H9 (cell line): ENCODE results near the gene C9orf152. TPM values are rescaled to one million over a fixed set of nuclear protein-coding genes. Genes with fewer than 3 reads are reported as not detected.

ENCODE experiments used
- DNase-seq: peaks from one replicate; pipeline ENCODE4 v3.0.0-alpha.2; 2017
- H2AFZ ChIP-seq: one replicate; pipeline ENCODE4 v1.6.1; 2013; ENCODE audit warnings: mild to moderate bottlenecking, low read length, control low read depth, moderate library complexity
- H2AK5ac ChIP-seq: 2 replicates; pipeline ENCODE4 v1.6.1; 2013; ENCODE audit warnings: low read length, control low read depth, mixed read lengths; ENCODE audit not compliant: insufficient read length
- H2BK120ac ChIP-seq: one replicate; pipeline ENCODE4 v1.6.1; 2013; ENCODE audit warnings: low read depth, mild to moderate bottlenecking, low read length, control low read depth, inconsistent platforms; ENCODE audit not compliant: poor library complexity, severe bottlenecking
- H2BK12ac ChIP-seq: 2 replicates; pipeline ENCODE4 v1.6.1; 2013; ENCODE audit warnings: low read length, control low read depth, mixed read lengths, low read depth; ENCODE audit not compliant: insufficient read length
- H2BK15ac ChIP-seq: 2 replicates; pipeline ENCODE4 v1.6.1; 2013; ENCODE audit warnings: low read depth, low read length, control low read depth
- H2BK20ac ChIP-seq: one replicate; pipeline ENCODE4 v1.6.1; 2013; ENCODE audit warnings: low read depth, mild to moderate bottlenecking, low read length, control low read depth, inconsistent platforms; ENCODE audit not compliant: poor library complexity, severe bottlenecking
- H2BK5ac ChIP-seq: 2 replicates; pipeline ENCODE4 v1.6.1; 2013; ENCODE audit warnings: low read length, control low read depth, mixed read lengths; ENCODE audit not compliant: insufficient read length
- H3K14ac ChIP-seq: 2 replicates; pipeline ENCODE4 v1.6.1; 2013; ENCODE audit warnings: low read length, control low read depth; ENCODE audit not compliant: insufficient read depth
- H3K18ac ChIP-seq: 2 replicates; pipeline ENCODE4 v1.6.1; 2013; ENCODE audit warnings: low read depth, mild to moderate bottlenecking, mixed read lengths, low read length, control low read depth; ENCODE audit not compliant: insufficient read length
- H3K23ac ChIP-seq: 2 replicates; pipeline ENCODE4 v1.6.1; 2013; ENCODE audit warnings: low read length, control low read depth, mixed read lengths, low read depth; ENCODE audit not compliant: insufficient read length
- H3K23me2 ChIP-seq: 2 replicates; pipeline ENCODE4 v1.6.1; 2013; ENCODE audit warnings: low read depth, mild to moderate bottlenecking, mixed read lengths, low read length, control low read depth; ENCODE audit not compliant: insufficient read length, poor library complexity, severe bottlenecking
- H3K27ac ChIP-seq: 2 replicates; pipeline ENCODE4 v1.5.1; 2013; ENCODE audit warnings: low read length, control low read depth, mixed read lengths, low read depth; ENCODE audit not compliant: insufficient read length
- H3K27me3 ChIP-seq: 2 replicates; pipeline ENCODE4 v1.6.1; 2013; ENCODE audit warnings: low read length, control low read depth, inconsistent platforms; ENCODE audit not compliant: insufficient read depth
- H3K4ac ChIP-seq: 2 replicates; pipeline ENCODE4 v1.6.1; 2013; ENCODE audit warnings: low read depth, mild to moderate bottlenecking, control low read depth, inconsistent platforms, low read length, moderate library complexity
- H3K4me1 ChIP-seq: 2 replicates; pipeline ENCODE4 v1.6.1; 2013; ENCODE audit warnings: low read length, control low read depth, inconsistent platforms; ENCODE audit not compliant: insufficient read depth
- H3K4me2 ChIP-seq: 2 replicates; pipeline ENCODE4 v1.6.1; 2013; ENCODE audit warnings: low read length, control low read depth, mixed read lengths; ENCODE audit not compliant: insufficient read length, insufficient read depth
- H3K56ac ChIP-seq: 2 replicates; pipeline ENCODE4 v1.6.1; 2013; ENCODE audit warnings: low read depth, mild to moderate bottlenecking, mixed read lengths, low read length, control low read depth; ENCODE audit not compliant: insufficient read length
- H3K79me1 ChIP-seq: 2 replicates; pipeline ENCODE4 v1.6.1; 2013; ENCODE audit warnings: low read depth, mild to moderate bottlenecking, moderate library complexity, low read length, control low read depth, inconsistent platforms; ENCODE audit not compliant: insufficient read depth, poor library complexity, severe bottlenecking
- H3K79me2 ChIP-seq: 2 replicates; pipeline ENCODE4 v1.6.1; 2013; ENCODE audit warnings: low read length, control low read depth, inconsistent platforms; ENCODE audit not compliant: insufficient read depth
- H3K9ac ChIP-seq: 2 replicates; pipeline ENCODE4 v1.6.1; 2013; ENCODE audit warnings: low read length, control low read depth, mixed read lengths; ENCODE audit not compliant: insufficient read length; ENCODE audit errors: extremely low read depth
- H3K9me3 ChIP-seq: one replicate; pipeline ENCODE4 v1.6.1; 2013; ENCODE audit warnings: low read depth, low read length, inconsistent platforms; ENCODE audit not compliant: control insufficient read depth
- H3T11ph ChIP-seq: one replicate; pipeline ENCODE4 v1.6.1; 2013; ENCODE audit warnings: mild to moderate bottlenecking, low read length, control low read depth, inconsistent platforms
- H4K20me1 ChIP-seq: one replicate; pipeline ENCODE4 v1.6.1; 2013; ENCODE audit not compliant: control insufficient read depth, insufficient read length, insufficient read depth
- H4K5ac ChIP-seq: 2 replicates; pipeline ENCODE4 v1.6.1; 2013; ENCODE audit warnings: low read depth, mild to moderate bottlenecking, mixed read lengths, low read length, control low read depth; ENCODE audit not compliant: insufficient read length
- H4K8ac ChIP-seq: replicated peaks from 2 replicates; pipeline ENCODE4 v1.6.1; 2013; ENCODE audit warnings: low read length, control low read depth, mixed read lengths, low read depth; ENCODE audit not compliant: insufficient read length
- H4K91ac ChIP-seq: 2 replicates; pipeline ENCODE4 v1.6.1; 2013; ENCODE audit warnings: low read depth, mild to moderate bottlenecking, moderate library complexity, mixed read lengths, low read length, control low read depth; ENCODE audit not compliant: insufficient read length
- H3K27ac Mint-ChIP-seq, 3 experiments: 2 replicates in 2 of 3; 3 replicates in 1 of 3; pipeline ENCODE4 v1.8.0; 2020 to 2021; ENCODE audit warnings: mixed read lengths in 3 of 3, mild to moderate bottlenecking in 1 of 3, moderate library complexity in 1 of 3
- H3K27me3 Mint-ChIP-seq: 2 replicates; pipeline ENCODE4 v1.8.0; 2021; ENCODE audit warnings: low read depth, mild to moderate bottlenecking, moderate library complexity, mixed read lengths
- H3K36me3 Mint-ChIP-seq, 3 experiments: 2 replicates in 2 of 3; 3 replicates in 1 of 3; pipeline ENCODE4 v1.8.0; 2020 to 2021; ENCODE audit warnings: low read depth in 3 of 3, mixed read lengths in 3 of 3; ENCODE audit not compliant: insufficient read depth in 1 of 3
- H3K4me1 Mint-ChIP-seq, 2 experiments: 2 replicates each; pipeline ENCODE4 v1.8.0; 2020; ENCODE audit warnings: mixed read lengths in 2 of 2
- H3K4me3 Mint-ChIP-seq, 2 experiments: 2 replicates in 1 of 2; 3 replicates in 1 of 2; pipeline ENCODE4 v1.8.0; 2020 to 2021; ENCODE audit warnings: mild to moderate bottlenecking in 2 of 2, mixed read lengths in 2 of 2, moderate library complexity in 1 of 2
- H3K9me3 Mint-ChIP-seq, 2 experiments: 2 replicates in 1 of 2; 3 replicates in 1 of 2; pipeline ENCODE4 v1.8.0; 2020; ENCODE audit warnings: mild to moderate bottlenecking in 2 of 2, mixed read lengths in 2 of 2, moderate library complexity in 1 of 2
- WGBS: extraction: QIAGEN DNeasy Blood & Tissue Kit; methylation state at CpG from one replicate; pipeline ENCODE4 v1.1.7; 2013; ENCODE audit warnings: missing lambda C conversion rate, low lambda C conversion rate, mixed read lengths; ENCODE audit not compliant: insufficient read length; ENCODE audit errors: extremely low coverage; 5-methylcytosine and 5-hydroxymethylcytosine counted together
- total RNA-seq: library from RNA; stranded (reverse); gene quantifications from 2 replicates; pipeline ENCODE4 v1.2.1, GENCODE V29; 2021
- TF ChIP-seq, protein P1 (sequence below): fragments of 200-600 bp; sonication (generic); conservative IDR thresholded peaks from 3 replicates; pipeline ENCODE4 v1.8.0; 2021; ENCODE audit warnings: antibody characterized with exemption, mild to moderate bottlenecking

The C9orf152 gene
- total RNA-seq, 1 experiment from 2014 or later, result not detected

DNA sequence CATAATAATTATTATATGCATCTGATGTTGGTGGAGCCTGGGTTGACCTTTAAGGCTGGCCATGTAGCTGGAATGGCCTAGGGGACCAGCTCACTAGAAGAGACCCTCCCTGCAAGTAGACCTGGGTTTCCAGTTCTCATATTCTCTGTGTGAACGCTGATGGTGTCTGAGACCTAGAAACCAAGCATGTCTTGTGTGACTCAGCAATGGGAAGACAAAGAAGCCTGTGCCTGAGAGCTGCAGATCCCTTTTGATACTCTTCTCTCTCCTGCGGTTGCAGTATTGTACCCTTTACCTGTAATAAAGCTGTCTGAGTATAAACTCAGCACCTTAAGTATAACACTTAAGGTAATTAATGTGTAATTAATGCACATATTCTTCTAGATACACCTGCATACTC lies 22.2 kb downstream of the C9orf152 start:
- no peak overlapping the region for H3K4me2 ChIP-seq
- H4K20me1 ChIP-seq, result no peaks in the 10 kb centered on the region
- H3K9ac ChIP-seq, result no peak overlapping the region
- TF ChIP-seq, protein P1, sequence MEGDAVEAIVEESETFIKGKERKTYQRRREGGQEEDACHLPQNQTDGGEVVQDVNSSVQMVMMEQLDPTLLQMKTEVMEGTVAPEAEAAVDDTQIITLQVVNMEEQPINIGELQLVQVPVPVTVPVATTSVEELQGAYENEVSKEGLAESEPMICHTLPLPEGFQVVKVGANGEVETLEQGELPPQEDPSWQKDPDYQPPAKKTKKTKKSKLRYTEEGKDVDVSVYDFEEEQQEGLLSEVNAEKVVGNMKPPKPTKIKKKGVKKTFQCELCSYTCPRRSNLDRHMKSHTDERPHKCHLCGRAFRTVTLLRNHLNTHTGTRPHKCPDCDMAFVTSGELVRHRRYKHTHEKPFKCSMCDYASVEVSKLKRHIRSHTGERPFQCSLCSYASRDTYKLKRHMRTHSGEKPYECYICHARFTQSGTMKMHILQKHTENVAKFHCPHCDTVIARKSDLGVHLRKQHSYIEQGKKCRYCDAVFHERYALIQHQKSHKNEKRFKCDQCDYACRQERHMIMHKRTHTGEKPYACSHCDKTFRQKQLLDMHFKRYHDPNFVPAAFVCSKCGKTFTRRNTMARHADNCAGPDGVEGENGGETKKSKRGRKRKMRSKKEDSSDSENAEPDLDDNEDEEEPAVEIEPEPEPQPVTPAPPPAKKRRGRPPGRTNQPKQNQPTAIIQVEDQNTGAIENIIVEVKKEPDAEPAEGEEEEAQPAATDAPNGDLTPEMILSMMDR, result no peak
- H3K4me1 ChIP-seq, result no peaks in the 10 kb centered on the region; the same call in 1 of the 2 replicates
- H3K9me3 ChIP-seq, result no peaks in the 10 kb centered on the region
- no peak overlapping the region for H3K18ac ChIP-seq
- no peak overlapping the region for H4K8ac ChIP-seq
- WGBS, result no CpG with 5 or more reads among the region's 2 CpGs
- no peaks in the 10 kb centered on the region for H3K79me2 ChIP-seq
- no peak overlapping the region for H2BK20ac ChIP-seq
- no peak overlapping the region for H3K56ac ChIP-seq
- Mint-ChIP-seq H3K9me3 (peaks cover 4% of the 10 kb centered on the region in 2 experiments), H3K27ac (no peak overlapping the region), H3K27me3 (peaks cover 1% of the 10 kb centered on the region; the same call in 1 of the 2 replicates), H3K36me3 (peaks cover 0 to 4% (median 4%) of the 10 kb centered on the region in 3 experiments; a peak in 3 of 7 replicates), H3K4me3 (no peak overlapping the region), H3K4me1 (peaks cover 4 to 8% of the 10 kb centered on the region in 2 experiments)
- H3K23me2 ChIP-seq, result no peaks in the 10 kb centered on the region
- no peak overlapping the region for H3K14ac ChIP-seq
- no peak overlapping the region for H2AFZ ChIP-seq
- H3K27me3 ChIP-seq, result no peaks in the 10 kb centered on the region
- H3K4ac ChIP-seq, result no peak overlapping the region
- no peak overlapping the region for H2BK12ac ChIP-seq
- H3K79me1 ChIP-seq, result no peaks in the 10 kb centered on the region
- H2BK120ac ChIP-seq, result no peak overlapping the region
- H2BK15ac ChIP-seq, result no peak overlapping the region
- DNase-seq, result no peak
- H2AK5ac ChIP-seq, result no peak overlapping the region
- H2BK5ac ChIP-seq, result no peak overlapping the region
- H4K5ac ChIP-seq, result no peak overlapping the region
- no peak overlapping the region for H3K27ac ChIP-seq
- H3K23ac ChIP-seq, result no peak overlapping the region
- no peak overlapping the region for H3T11ph ChIP-seq
- no peak overlapping the region for H4K91ac ChIP-seq
